ENCODE measurements around the gene POU2F1.

GRCh38 chr1:167252986-167253385 is 32.3 kb downstream of the POU2F1 start:
- no peak for TF ChIP-seq CTCF (IDR thresholded peaks at IDR 0.05)
- no peak for TF ChIP-seq POLR2A (IDR thresholded peaks at IDR 0.05)

Measured in tibial nerve (tissue), 3 donors.